Astrocyte (in vitro differentiated cells and primary cell): ENCODE results near the gene F11. TPM values are rescaled to one million over a fixed set of nuclear protein-coding genes. Genes with fewer than 3 reads are reported as not detected.

Experiments
- DNase-seq: peaks from one replicate; pipeline ENCODE4 v3.0.0-alpha.2; 2010; ENCODE audit warnings: low read depth
- FAIRE-seq: peaks from 2 replicates; lab custom pipeline; 2011; peaks lifted over from hg19 to GRCh38; lab: Jason Lieb, UNC
- H2AFZ ChIP-seq: 2 replicates; pipeline ENCODE4 v1.6.0; 2012; ENCODE audit warnings: low read depth, low read length, inconsistent platforms
- H3K27ac ChIP-seq: 2 replicates; pipeline ENCODE4 v1.5.1; 2011; ENCODE audit warnings: low read depth, low read length, inconsistent platforms
- H3K27me3 ChIP-seq: 2 replicates; pipeline ENCODE4 v1.6.0; 2011; ENCODE audit warnings: low read length, inconsistent platforms; ENCODE audit not compliant: insufficient read depth
- H3K36me3 ChIP-seq: 2 replicates; pipeline ENCODE4 v1.5.1; 2011; ENCODE audit warnings: low read length, inconsistent platforms; ENCODE audit not compliant: insufficient read depth
- H3K4me1 ChIP-seq: 2 replicates; pipeline ENCODE4 v1.5.1; 2011; ENCODE audit warnings: low read length, inconsistent platforms; ENCODE audit not compliant: insufficient read depth
- H3K4me2 ChIP-seq: 2 replicates; pipeline ENCODE4 v1.6.0; 2012; ENCODE audit warnings: low read length, inconsistent platforms
- H3K4me3 ChIP-seq: 2 replicates; pipeline ENCODE4 v1.5.1; 2011; ENCODE audit warnings: low read depth, mild to moderate bottlenecking, low read length, inconsistent platforms; ENCODE audit not compliant: insufficient read depth
- H3K79me2 ChIP-seq: 2 replicates; pipeline ENCODE4 v1.6.0; 2012; ENCODE audit warnings: mild to moderate bottlenecking, low read length, inconsistent platforms; ENCODE audit not compliant: insufficient read depth
- H3K9ac ChIP-seq: 2 replicates; pipeline ENCODE4 v1.6.0; 2012; ENCODE audit warnings: mild to moderate bottlenecking, low read length, inconsistent platforms
- H3K9me3 ChIP-seq: 2 replicates; pipeline ENCODE4 v1.5.1; 2012; ENCODE audit warnings: low read depth, mild to moderate bottlenecking, low read length, inconsistent platforms; ENCODE audit not compliant: insufficient read depth
- H4K20me1 ChIP-seq: 2 replicates; pipeline ENCODE4 v1.6.0; 2012; ENCODE audit warnings: low read length, inconsistent platforms; ENCODE audit not compliant: insufficient read depth
- H3K27ac Mint-ChIP-seq: one replicate; pipeline ENCODE4 v1.8.0; 2021; ENCODE audit warnings: mild to moderate bottlenecking, mixed read lengths; ENCODE audit not compliant: unreplicated experiment
- H3K27me3 Mint-ChIP-seq: one replicate; pipeline ENCODE4 v1.8.0; 2021; ENCODE audit warnings: low read depth, mixed read lengths; ENCODE audit not compliant: unreplicated experiment
- H3K36me3 Mint-ChIP-seq: one replicate; pipeline ENCODE4 v1.8.0; 2021; ENCODE audit warnings: low read depth, mixed read lengths; ENCODE audit not compliant: unreplicated experiment
- H3K4me1 Mint-ChIP-seq: one replicate; pipeline ENCODE4 v1.8.0; 2021; ENCODE audit warnings: low read depth, mixed read lengths; ENCODE audit not compliant: unreplicated experiment
- H3K4me3 Mint-ChIP-seq: one replicate; pipeline ENCODE4 v1.8.0; 2021; ENCODE audit warnings: mild to moderate bottlenecking, moderate library complexity, mixed read lengths; ENCODE audit not compliant: unreplicated experiment
- H3K9me3 Mint-ChIP-seq: one replicate; pipeline ENCODE4 v1.8.0; 2021; ENCODE audit warnings: mild to moderate bottlenecking, mixed read lengths; ENCODE audit not compliant: unreplicated experiment
- EZH2 ChIP-seq: IDR thresholded peaks from 2 replicates; pipeline ENCODE4 v1.6.1; 2012; ENCODE audit warnings: mild to moderate bottlenecking, low read length, inconsistent platforms; ENCODE audit not compliant: insufficient read depth
- total RNA-seq: library from RNA; stranded (reverse); gene quantifications from 2 replicates; pipeline ENCODE4 v1.2.1, GENCODE V29; 2021
- TF ChIP-seq, protein P1 (sequence below): IDR thresholded peaks from 2 replicates; pipeline ENCODE4 v1.5.1; 2011; ENCODE audit warnings: low read depth, mild to moderate bottlenecking, inconsistent platforms, low read length, moderate library complexity; ENCODE audit not compliant: insufficient read depth

The F11 gene
- total RNA-seq, 1 donor from 2014 or later: not detected

DNA sequence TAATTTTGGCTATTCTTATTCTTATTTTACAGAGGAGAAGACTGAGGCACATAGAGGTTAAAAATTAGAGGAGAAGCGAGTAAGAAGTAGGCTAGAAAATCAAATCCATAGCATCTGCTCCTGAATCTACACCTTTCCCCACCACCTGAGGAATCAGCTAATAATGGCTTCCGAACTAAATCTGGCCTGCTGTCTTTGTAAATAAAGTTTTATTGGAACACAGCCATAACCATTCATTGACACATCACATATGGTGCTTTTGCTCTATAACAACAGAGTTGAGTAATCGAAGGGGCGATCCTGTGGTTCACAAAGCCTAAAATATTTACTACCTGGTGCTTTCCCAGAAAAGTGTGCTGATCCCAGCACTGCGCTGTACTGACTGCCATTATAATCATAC is 38.2 kb downstream of the F11 start:
- H3K9ac ChIP-seq: no peak overlapping the region
- Mint-ChIP-seq H3K4me1 (peaks cover 3% of the 10 kb centered on the region), H3K36me3 (no peaks in the 10 kb centered on the region), H3K9me3 (no peaks in the 10 kb centered on the region), H3K27ac (no peak overlapping the region), H3K4me3 (no peak overlapping the region), H3K27me3 (peaks cover 13% of the 10 kb centered on the region)
- H3K79me2 ChIP-seq: no peaks in the 10 kb centered on the region
- peaks cover under 1% of the 10 kb centered on the region for H3K27me3 ChIP-seq
- no peak overlapping the region for H2AFZ ChIP-seq
- no peak overlapping the region for H3K4me2 ChIP-seq
- H3K4me1 ChIP-seq: no peaks in the 10 kb centered on the region
- TF ChIP-seq EZH2: no peak
- TF ChIP-seq, protein P1, sequence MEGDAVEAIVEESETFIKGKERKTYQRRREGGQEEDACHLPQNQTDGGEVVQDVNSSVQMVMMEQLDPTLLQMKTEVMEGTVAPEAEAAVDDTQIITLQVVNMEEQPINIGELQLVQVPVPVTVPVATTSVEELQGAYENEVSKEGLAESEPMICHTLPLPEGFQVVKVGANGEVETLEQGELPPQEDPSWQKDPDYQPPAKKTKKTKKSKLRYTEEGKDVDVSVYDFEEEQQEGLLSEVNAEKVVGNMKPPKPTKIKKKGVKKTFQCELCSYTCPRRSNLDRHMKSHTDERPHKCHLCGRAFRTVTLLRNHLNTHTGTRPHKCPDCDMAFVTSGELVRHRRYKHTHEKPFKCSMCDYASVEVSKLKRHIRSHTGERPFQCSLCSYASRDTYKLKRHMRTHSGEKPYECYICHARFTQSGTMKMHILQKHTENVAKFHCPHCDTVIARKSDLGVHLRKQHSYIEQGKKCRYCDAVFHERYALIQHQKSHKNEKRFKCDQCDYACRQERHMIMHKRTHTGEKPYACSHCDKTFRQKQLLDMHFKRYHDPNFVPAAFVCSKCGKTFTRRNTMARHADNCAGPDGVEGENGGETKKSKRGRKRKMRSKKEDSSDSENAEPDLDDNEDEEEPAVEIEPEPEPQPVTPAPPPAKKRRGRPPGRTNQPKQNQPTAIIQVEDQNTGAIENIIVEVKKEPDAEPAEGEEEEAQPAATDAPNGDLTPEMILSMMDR: no peak
- H3K4me3 ChIP-seq: no peak overlapping the region
- H3K9me3 ChIP-seq: no peaks in the 10 kb centered on the region
- H3K27ac ChIP-seq: no peak overlapping the region
- no peaks in the 10 kb centered on the region for H3K36me3 ChIP-seq
- H4K20me1 ChIP-seq: no peaks in the 10 kb centered on the region
- FAIRE-seq (no peak), DNase-seq (no peak)

DNA sequence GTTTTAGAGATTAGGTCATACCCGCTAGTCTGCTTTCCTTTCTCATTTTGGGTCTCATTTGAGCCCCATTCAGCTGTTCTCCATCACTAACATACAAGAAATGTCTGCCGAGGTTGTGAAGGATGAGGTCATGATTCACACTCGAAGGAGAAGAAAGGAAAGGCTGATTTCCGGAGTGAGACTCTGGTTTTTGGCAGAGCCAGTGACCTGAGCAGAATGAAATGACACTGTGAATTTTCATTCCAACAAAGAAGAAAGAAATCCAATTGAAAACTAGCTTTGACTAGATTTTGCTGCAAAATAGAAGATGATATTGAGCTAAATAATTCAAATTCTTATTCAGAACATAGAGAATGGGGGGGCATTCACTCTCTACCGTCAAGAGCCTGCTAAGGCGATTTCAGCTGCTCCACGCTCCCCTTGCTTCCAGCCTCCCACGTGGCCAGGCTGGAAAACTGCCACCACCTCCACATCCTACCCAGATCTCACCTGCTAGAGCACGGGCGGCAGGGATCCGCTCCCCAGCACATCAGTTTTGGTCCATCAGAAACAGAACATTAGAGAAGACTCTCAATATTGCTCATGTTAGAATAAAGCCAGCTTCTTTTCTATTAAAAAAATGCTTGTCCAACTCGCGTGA is 39.0 kb downstream of the F11 start:
- FAIRE-seq (no peak), DNase-seq (peak; percentile 14)
- Histone ChIP-seq H3K27ac (no peak overlapping the region), H3K4me3 (no peak overlapping the region), H3K9me3 (no peaks in the 10 kb centered on the region), H3K9ac (no peak overlapping the region), H3K4me1 (no peaks in the 10 kb centered on the region), H2AFZ (peak overlapping the region; percentile 5), H3K4me2 (peak overlapping the region; percentile 41), H3K27me3 (peaks cover 2% of the 10 kb centered on the region), H3K36me3 (no peaks in the 10 kb centered on the region), H3K79me2 (no peaks in the 10 kb centered on the region), H4K20me1 (no peaks in the 10 kb centered on the region)
- H3K27me3 Mint-ChIP-seq: peaks cover 9% of the 10 kb centered on the region
- H3K4me3 Mint-ChIP-seq: no peak overlapping the region
- no peaks in the 10 kb centered on the region for H3K36me3 Mint-ChIP-seq
- no peak overlapping the region for H3K27ac Mint-ChIP-seq
- peaks cover 3% of the 10 kb centered on the region for H3K4me1 Mint-ChIP-seq
- TF ChIP-seq, protein P1: no peak
- no peak for TF ChIP-seq EZH2
- no peaks in the 10 kb centered on the region for H3K9me3 Mint-ChIP-seq

DNA sequence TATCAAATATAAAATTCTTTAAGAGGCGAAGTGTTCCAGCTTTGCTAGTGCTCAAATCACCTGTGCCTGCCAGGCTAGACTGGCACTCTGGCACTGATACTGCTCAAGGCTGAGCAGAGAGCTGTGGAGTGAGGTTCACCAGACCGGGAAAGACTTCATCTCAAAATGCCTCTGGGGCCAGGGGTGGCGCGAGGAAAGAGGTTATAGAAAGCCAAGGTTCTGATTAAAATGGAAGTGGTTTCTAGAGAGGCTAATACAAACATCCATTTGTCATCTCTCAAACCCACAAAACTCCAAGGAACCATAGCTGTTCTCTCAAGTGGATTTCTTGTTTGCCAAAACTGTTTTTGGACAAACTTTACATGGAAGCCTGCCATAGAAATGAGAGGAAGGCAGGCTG is 41.5 kb downstream of the F11 start:
- peaks cover 8% of the 10 kb centered on the region for H3K27me3 Mint-ChIP-seq
- no peak for TF ChIP-seq EZH2
- TF ChIP-seq, protein P1: no peak
- Histone ChIP-seq H4K20me1 (no peaks in the 10 kb centered on the region), H3K9me3 (no peaks in the 10 kb centered on the region), H3K9ac (no peak overlapping the region), H3K79me2 (no peaks in the 10 kb centered on the region), H3K27me3 (peaks cover 2% of the 10 kb centered on the region), H3K4me1 (no peaks in the 10 kb centered on the region), H2AFZ (no peak overlapping the region), H3K36me3 (no peaks in the 10 kb centered on the region), H3K27ac (no peak overlapping the region), H3K4me3 (no peak overlapping the region), H3K4me2 (no peak overlapping the region)
- FAIRE-seq (no peak), DNase-seq (peak; percentile 9)
- peaks cover 3% of the 10 kb centered on the region for H3K4me1 Mint-ChIP-seq
- H3K36me3 Mint-ChIP-seq: no peaks in the 10 kb centered on the region
- no peak overlapping the region for H3K4me3 Mint-ChIP-seq
- H3K27ac Mint-ChIP-seq: no peak overlapping the region
- no peaks in the 10 kb centered on the region for H3K9me3 Mint-ChIP-seq
